ENCODE data around the gene BRINP2. TPM values are rescaled to one million over a fixed set of nuclear protein-coding genes. Genes with fewer than 3 reads are reported as not detected.

Gene BRINP2
- polyA plus RNA-seq, 2 of the 4 experiments (the other 2 are of a cell fraction) = 0.04 to 0.09 TPM

- TF ChIP-seq E2F6 (IDR thresholded peaks at IDR 0.05; ENCODE audit: borderline replicate concordance, low read depth) (no peak), JUN (IDR thresholded peaks at IDR 0.05) (no peak), POLR2AphosphoS2 (conservative IDR thresholded peaks at IDR 0.05; ENCODE audit: low read length) (no peak), HES2 (IDR thresholded peaks at IDR 0.05) (no peak), CEBPB (IDR thresholded peaks at IDR 0.05) (no peak), TP53 (CRISPR knock-in tag; IDR thresholded peaks at IDR 0.05) (no peak)
Measured at GRCh38 chr1:177145106-177146070, 25.4 kb upstream of the BRINP2 start (continued).

- no peak overlapping the region for H3K4me2 ChIP-seq
- 51% methylated on average over 2 of the region's 2 CpGs for WGBS (ENCODE audit: missing lambda C conversion rate)
- no peak overlapping the region for H3K27ac ChIP-seq
- DNase-seq (ENCODE audit: low read depth in 1 of 2, low spot score in 1 of 2) (no peak), FAIRE-seq (no peak), ATAC-seq (no peak)
- no peaks in the 10 kb centered on the region for H3K9me3 ChIP-seq
- ChIA-PET POLR2A (no interaction called here), CTCF (interaction anchor here (1.6 kb wide), 1 partner anchor 10 kb away, joined by 5 read pairs; no protein-coding TSS in a partner anchor)
- no peak overlapping the region for H3K4me3 ChIP-seq
- no peaks in the 10 kb centered on the region for H3K4me1 ChIP-seq
- TF ChIP-seq SREBF2 (IDR thresholded peaks at IDR 0.05) = no peak
- TF ChIP-seq MAX (IDR thresholded peaks at IDR 0.05) = no peak
- TF ChIP-seq CHD2 (IDR thresholded peaks at IDR 0.05; ENCODE audit: low read length, partially characterized antibody) = no peak
- no peak for TF ChIP-seq HDAC2 (IDR thresholded peaks at IDR 0.05)
- no peak for TF ChIP-seq NFE2L2 (conservative IDR thresholded peaks at IDR 0.05; ENCODE audit: low read length)
- TF ChIP-seq RARB (CRISPR knock-in tag; IDR thresholded peaks at IDR 0.05) = no peak
- no peak for TF ChIP-seq EHF (CRISPR knock-in tag; IDR thresholded peaks at IDR 0.05)
- TF ChIP-seq CBX2 (IDR thresholded peaks at IDR 0.05; ENCODE audit: borderline replicate concordance, low read depth) = no peak
- no peak for TF ChIP-seq RNF2 (IDR thresholded peaks at IDR 0.05; ENCODE audit: borderline replicate concordance, low read depth)
- TF ChIP-seq ESRRA (IDR thresholded peaks at IDR 0.05; ENCODE audit: borderline replicate concordance, low read length) = no peak
- no peak for TF ChIP-seq MAZ (IDR thresholded peaks at IDR 0.05; ENCODE audit: borderline replicate concordance, low read depth, low read length)
- TF ChIP-seq JUN (IDR thresholded peaks at IDR 0.05) = no peak
- no peak for TF ChIP-seq FOSL2 (IDR thresholded peaks at IDR 0.05)
- TF ChIP-seq FOSL2 (CRISPR knock-in tag; IDR thresholded peaks at IDR 0.05) = no peak
- no peak for TF ChIP-seq POLR2AphosphoS2 (conservative IDR thresholded peaks at IDR 0.05; ENCODE audit: low read length)
- TF ChIP-seq CTCF (IDR thresholded peaks at IDR 0.05) = no peak
Measured at GRCh38 chr1:177146499-177146898, 24.3 kb upstream of the BRINP2 start.

GRCh38 chr1:177162243-177162642, 8.5 kb upstream of the BRINP2 start:
- no peak overlapping the region for H3K27ac ChIP-seq
- ChIA-PET CTCF (interaction anchor here (1.1 kb wide), 1 partner anchor 20 kb away, joined by 3 read pairs; no protein-coding TSS in a partner anchor), POLR2A (no interaction called here)
- ATAC-seq = no peak
- no peak overlapping the region for H3K4me3 ChIP-seq
- TF ChIP-seq MAFK (IDR thresholded peaks at IDR 0.05; ENCODE audit: partially characterized antibody) (no peak), HMGXB4 (CRISPR knock-in tag; IDR thresholded peaks at IDR 0.05; ENCODE audit: borderline replicate concordance) (no peak), MAX (IDR thresholded peaks at IDR 0.05) (no peak), CBX2 (IDR thresholded peaks at IDR 0.05; ENCODE audit: borderline replicate concordance, low read depth) (no peak), JUNB (IDR thresholded peaks at IDR 0.05) (no peak), KDM1A (IDR thresholded peaks at IDR 0.05; ENCODE audit: low read depth) (no peak), FOXS1 (CRISPR knock-in tag; IDR thresholded peaks at IDR 0.05) (no peak), HOXA7 (CRISPR knock-in tag; IDR thresholded peaks at IDR 0.05) (no peak), ZC3H11A (IDR thresholded peaks at IDR 0.05) (no peak), ESRRA (IDR thresholded peaks at IDR 0.05; ENCODE audit: borderline replicate concordance, low read length) (no peak), PHF8 (IDR thresholded peaks at IDR 0.05; ENCODE audit: borderline replicate concordance, low read depth) (no peak), BHLHE40 (IDR thresholded peaks at IDR 0.05; ENCODE audit: low read depth, low read length) (no peak), RARB (CRISPR knock-in tag; IDR thresholded peaks at IDR 0.05) (no peak), SREBF2 (IDR thresholded peaks at IDR 0.05) (no peak)
- H3K4me1 ChIP-seq = no peaks in the 10 kb centered on the region
- no peak overlapping the region for H3K4me2 ChIP-seq
- no peaks in the 10 kb centered on the region for H3K9me3 ChIP-seq
- 0% methylated on average over 2 of the region's 2 CpGs for WGBS (ENCODE audit: missing lambda C conversion rate)
- FAIRE-seq = no peak
- no peak for DNase-seq (ENCODE audit: low read depth in 1 of 2, low spot score in 1 of 2)

All from A549 (cell line).